RWPE2 (cell line): ENCODE results near the gene CDH4.

Experiments
- ATAC-seq: fragments of 200-7000 bp; cut with Tn5 transposase; 3 replicates; pipeline ENCODE4 v1.9.1; 2021; ENCODE audit warnings: low read depth
- DNase-seq: peaks from one replicate; pipeline ENCODE4 v3.0.0-alpha.2; 2020; ENCODE audit warnings: low spot score
- H3K27ac ChIP-seq: fragments of 450-650 bp; 2 replicates; pipeline ENCODE4 v1.5.1; 2017; ENCODE audit warnings: mild to moderate bottlenecking; ENCODE audit not compliant: poor library complexity, severe bottlenecking
- H3K27me3 ChIP-seq: fragments of 250-450 bp; sonication (Bioruptor Pico); 2 replicates; pipeline ENCODE4 v1.5.1; 2021; ENCODE audit warnings: mild to moderate bottlenecking, moderate library complexity; ENCODE audit not compliant: insufficient read depth, poor library complexity, severe bottlenecking
- H3K36me3 ChIP-seq: fragments of 250-450 bp; sonication (Bioruptor Pico); 2 replicates; pipeline ENCODE4 v1.5.1; 2020; ENCODE audit warnings: low read depth, mild to moderate bottlenecking, moderate library complexity
- H3K4me1 ChIP-seq: fragments of 250-450 bp; sonication (Bioruptor Pico); 2 replicates; pipeline ENCODE4 v1.5.1; 2021; ENCODE audit warnings: mild to moderate bottlenecking, moderate library complexity; ENCODE audit not compliant: insufficient read depth, poor library complexity, severe bottlenecking
- H3K4me3 ChIP-seq: fragments of 250-450 bp; sonication (Bioruptor Pico); 2 replicates; pipeline ENCODE4 v1.5.1; 2021; ENCODE audit warnings: mild to moderate bottlenecking, moderate library complexity; ENCODE audit not compliant: severe bottlenecking
- H3K9me3 ChIP-seq: fragments of 250-450 bp; sonication (Bioruptor Pico); 2 replicates; pipeline ENCODE4 v1.5.1; 2021; ENCODE audit warnings: mild to moderate bottlenecking, moderate library complexity; ENCODE audit not compliant: severe bottlenecking
- TF ChIP-seq, protein P1 (sequence below): fragments of 450-650 bp; IDR thresholded peaks from one replicate; pipeline ENCODE4 v1.5.1; 2017; ENCODE audit warnings: mild to moderate bottlenecking, moderate library complexity; ENCODE audit not compliant: poor library complexity, severe bottlenecking

Gene CDH4

DNA sequence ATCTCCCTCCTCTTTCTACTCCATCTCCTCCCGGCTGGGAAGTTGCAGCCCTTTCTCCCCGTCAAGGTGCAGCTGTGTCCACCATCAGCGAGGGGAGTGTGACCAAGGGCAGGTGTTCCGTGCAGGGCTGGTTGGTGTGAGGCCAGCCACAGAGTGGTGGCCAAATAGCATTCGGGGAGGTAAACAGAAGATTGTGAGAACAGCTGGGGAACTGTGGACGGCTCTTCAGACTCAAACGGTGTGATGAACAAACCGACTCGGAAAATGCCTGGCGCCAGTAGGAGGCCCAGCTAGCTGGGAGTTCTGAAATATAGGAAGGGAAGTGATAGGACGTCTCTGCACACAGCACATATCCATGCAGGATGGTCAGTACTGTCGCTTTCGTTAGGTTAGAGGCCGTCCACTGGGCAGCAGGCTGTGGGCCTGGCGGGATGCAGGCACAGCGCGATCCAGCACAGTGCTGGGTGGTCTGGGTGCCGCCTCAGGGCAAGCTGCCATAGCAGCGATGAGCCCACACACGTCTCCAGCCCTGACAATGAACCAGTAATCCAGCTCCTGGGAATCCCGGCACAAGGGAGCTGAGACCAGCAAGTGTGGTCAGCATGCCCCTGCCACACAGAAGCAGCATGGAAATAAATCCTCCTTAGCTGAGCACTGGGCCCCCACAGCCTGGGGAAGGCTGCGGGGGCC lies 555.6 kb downstream of the CDH4 start:
- no peak for ATAC-seq
- no peaks in the 10 kb centered on the region for H3K9me3 ChIP-seq
- H3K36me3 ChIP-seq: no peaks in the 10 kb centered on the region
- H3K27ac ChIP-seq: no peak overlapping the region
- TF ChIP-seq, protein P1, sequence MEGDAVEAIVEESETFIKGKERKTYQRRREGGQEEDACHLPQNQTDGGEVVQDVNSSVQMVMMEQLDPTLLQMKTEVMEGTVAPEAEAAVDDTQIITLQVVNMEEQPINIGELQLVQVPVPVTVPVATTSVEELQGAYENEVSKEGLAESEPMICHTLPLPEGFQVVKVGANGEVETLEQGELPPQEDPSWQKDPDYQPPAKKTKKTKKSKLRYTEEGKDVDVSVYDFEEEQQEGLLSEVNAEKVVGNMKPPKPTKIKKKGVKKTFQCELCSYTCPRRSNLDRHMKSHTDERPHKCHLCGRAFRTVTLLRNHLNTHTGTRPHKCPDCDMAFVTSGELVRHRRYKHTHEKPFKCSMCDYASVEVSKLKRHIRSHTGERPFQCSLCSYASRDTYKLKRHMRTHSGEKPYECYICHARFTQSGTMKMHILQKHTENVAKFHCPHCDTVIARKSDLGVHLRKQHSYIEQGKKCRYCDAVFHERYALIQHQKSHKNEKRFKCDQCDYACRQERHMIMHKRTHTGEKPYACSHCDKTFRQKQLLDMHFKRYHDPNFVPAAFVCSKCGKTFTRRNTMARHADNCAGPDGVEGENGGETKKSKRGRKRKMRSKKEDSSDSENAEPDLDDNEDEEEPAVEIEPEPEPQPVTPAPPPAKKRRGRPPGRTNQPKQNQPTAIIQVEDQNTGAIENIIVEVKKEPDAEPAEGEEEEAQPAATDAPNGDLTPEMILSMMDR: no peak
- H3K27me3 ChIP-seq: no peaks in the 10 kb centered on the region
- no peak overlapping the region for H3K4me3 ChIP-seq
- no peaks in the 10 kb centered on the region for H3K4me1 ChIP-seq
- peak; percentile 80 for DNase-seq

DNA sequence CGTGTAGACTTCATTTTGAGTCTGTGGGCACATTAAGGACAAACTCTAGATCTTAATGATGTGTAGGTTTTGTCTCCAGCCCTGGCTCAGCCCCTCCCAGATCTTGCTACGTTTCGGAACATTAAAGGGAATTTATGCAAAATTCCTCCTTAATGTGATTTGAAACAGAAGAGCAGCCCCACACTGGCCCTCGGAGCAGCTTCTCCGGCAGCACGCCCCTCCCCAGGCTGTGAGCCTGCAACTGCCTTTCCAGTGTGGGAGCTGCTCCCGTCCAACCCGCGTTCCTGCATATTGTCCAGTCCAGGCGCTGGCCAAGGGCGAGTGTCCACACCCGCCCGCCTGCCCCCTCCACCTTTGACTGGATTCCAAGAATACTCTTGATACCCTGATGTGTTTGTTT lies 556.4 kb downstream of the CDH4 start:
- TF ChIP-seq, protein P1: no peak

DNA sequence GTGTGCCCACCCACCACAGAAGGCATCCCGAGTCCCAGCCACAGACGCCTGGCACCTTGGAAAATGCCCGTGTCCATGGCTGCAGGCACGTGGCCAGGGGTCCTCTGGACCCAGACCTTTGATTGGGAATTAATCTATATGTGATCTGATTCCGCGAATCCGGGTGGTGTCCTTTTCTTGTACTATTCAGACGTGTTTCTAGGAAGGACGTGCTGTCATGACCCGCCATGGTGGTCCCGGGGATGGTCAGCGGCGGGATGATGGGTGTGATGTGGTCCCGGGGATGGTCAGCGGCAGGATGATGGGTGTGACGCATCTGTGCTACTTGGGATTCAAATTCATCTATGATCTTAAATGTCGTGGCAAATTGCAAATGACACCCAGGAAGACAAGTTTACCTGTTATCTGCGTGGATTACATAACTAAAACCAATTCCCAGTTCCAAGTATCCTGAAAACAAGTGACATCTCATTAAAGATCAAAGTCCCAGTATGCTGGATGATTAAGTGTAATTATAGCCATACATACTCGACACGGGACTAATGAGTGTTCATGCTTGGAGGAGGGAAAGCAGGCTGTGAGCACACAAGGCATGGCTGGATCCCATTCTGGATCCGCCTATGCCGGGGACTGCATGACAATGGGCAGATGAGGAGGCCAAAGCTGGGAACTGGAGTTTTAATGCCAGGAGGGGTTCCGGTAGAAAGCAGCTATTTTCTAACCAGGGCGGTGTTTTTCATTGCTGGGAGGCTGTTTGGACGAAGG lies 557.1 kb downstream of the CDH4 start:
- no peak overlapping the region for H3K4me3 ChIP-seq
- TF ChIP-seq, protein P1: no peak
- H3K27ac ChIP-seq: no peak overlapping the region
- H3K36me3 ChIP-seq: no peaks in the 10 kb centered on the region
- H3K9me3 ChIP-seq: no peaks in the 10 kb centered on the region
- no peak for ATAC-seq
- H3K4me1 ChIP-seq: no peaks in the 10 kb centered on the region
- no peak for DNase-seq
- H3K27me3 ChIP-seq: no peaks in the 10 kb centered on the region

More for the DNA sequence above, 556.4 kb downstream of the CDH4 start:
- Histone ChIP-seq H3K4me1 (no peaks in the 10 kb centered on the region), H3K4me3 (no peak overlapping the region), H3K27ac (no peak overlapping the region), H3K27me3 (no peaks in the 10 kb centered on the region), H3K36me3 (no peaks in the 10 kb centered on the region), H3K9me3 (no peaks in the 10 kb centered on the region)
- DNase-seq: no peak
- no peak for ATAC-seq

DNA sequence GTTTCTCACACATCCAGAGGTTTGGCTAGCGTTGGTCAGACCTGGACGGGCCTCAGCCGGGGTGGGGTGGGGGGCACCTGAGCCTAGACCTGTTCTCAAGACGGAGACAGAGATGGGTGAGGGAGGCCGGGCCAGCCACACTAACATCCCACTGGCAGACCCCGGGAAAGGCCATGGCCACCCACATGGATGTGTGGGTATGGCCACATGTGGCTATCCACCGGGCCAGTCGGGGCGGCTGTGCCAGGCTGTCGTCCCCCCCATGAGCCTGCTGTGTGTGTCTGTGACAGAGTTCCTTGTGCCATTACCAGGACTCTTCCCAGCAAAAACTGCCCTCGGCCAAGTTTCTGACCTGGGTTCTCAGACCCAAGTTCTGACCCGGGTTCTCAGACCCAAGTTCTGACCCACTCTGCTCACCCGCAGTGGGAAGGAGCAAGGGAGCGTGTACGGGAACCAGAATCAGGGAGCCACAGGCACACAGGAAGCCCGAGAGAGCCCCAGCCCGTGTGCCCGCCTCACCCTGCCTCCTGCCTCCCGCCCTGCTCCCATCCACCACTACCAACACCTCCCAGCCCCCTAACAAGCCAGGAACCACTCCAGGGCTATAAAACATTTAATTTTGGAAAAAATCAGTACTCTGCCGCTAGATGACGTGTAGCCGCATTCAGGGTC lies 558.1 kb downstream of the CDH4 start:
- TF ChIP-seq, protein P1: no peak
- no peaks in the 10 kb centered on the region for H3K4me1 ChIP-seq
- DNase-seq (peak; percentile 86), ATAC-seq (no peak)
- no peak overlapping the region for H3K4me3 ChIP-seq
- H3K27me3 ChIP-seq: no peaks in the 10 kb centered on the region
- H3K9me3 ChIP-seq: no peaks in the 10 kb centered on the region
- H3K36me3 ChIP-seq: no peaks in the 10 kb centered on the region
- H3K27ac ChIP-seq: no peak overlapping the region
